Cardiac muscle cell (in vitro differentiated cells and primary cell): ENCODE measurements around the gene PODXL2. TPM values are rescaled to one million over a fixed set of nuclear protein-coding genes. Genes with fewer than 3 reads are reported as not detected.

Experiments used
- DNase-seq, 2 donors: peaks; one replicate each; pipeline versions ENCODE4 v3.0.0 to v3.0.0-alpha.2; 2010 to 2017; ENCODE audit warnings: low read depth in 1 of 2, low spot score in 1 of 2
- H3K27ac ChIP-seq: fragments of 200-600 bp; sonication (generic); 2 replicates; pipeline ENCODE4 v1.5.1; 2016
- H3K27me3 ChIP-seq: fragments of 200-600 bp; sonication (generic); 2 replicates; pipeline ENCODE4 v1.6.0; 2016; ENCODE audit warnings: control low read depth
- H3K36me3 ChIP-seq: fragments of 200-600 bp; sonication (generic); 2 replicates; pipeline ENCODE4 v1.5.1; 2016; ENCODE audit warnings: control low read depth
- H3K4me1 ChIP-seq: fragments of 200-600 bp; sonication (generic); 2 replicates; pipeline ENCODE4 v1.8.1; 2017; ENCODE audit warnings: low read depth, mild to moderate bottlenecking, mixed run types
- H3K4me3 ChIP-seq: fragments of 200-600 bp; sonication (generic); 2 replicates; pipeline ENCODE4 v1.5.1; 2016; ENCODE audit warnings: mild to moderate bottlenecking
- H3K9me3 ChIP-seq: fragments of 200-600 bp; sonication (generic); 2 replicates; pipeline ENCODE4 v1.5.1; 2017; ENCODE audit warnings: low read depth, mild to moderate bottlenecking, control low read depth
- CTCF ChIP-seq: IDR thresholded peaks from 2 replicates; pipeline ENCODE4 v1.5.1; 2012; ENCODE audit warnings: low read depth, mild to moderate bottlenecking, low read length
- polyA plus RNA-seq: library from polyadenylated mRNA; unstranded; fragments of >200 nt; fragmentation: Nextera tagmentation; extraction: Ambion mirVana; gene quantifications from 2 replicates; pipeline ENCODE4 v1.2.1, GENCODE V29; 2016
- total RNA-seq: library from RNA; depleted of rRNA; stranded (reverse); fragments of >200 nt; gene quantifications from 2 replicates; pipeline ENCODE4 v1.2.3, GENCODE V29; 2016

Gene PODXL2
- total and polyA plus RNA-seq, 2 experiments from 2014 or later = 16.0 to 24.9 TPM

DNA sequence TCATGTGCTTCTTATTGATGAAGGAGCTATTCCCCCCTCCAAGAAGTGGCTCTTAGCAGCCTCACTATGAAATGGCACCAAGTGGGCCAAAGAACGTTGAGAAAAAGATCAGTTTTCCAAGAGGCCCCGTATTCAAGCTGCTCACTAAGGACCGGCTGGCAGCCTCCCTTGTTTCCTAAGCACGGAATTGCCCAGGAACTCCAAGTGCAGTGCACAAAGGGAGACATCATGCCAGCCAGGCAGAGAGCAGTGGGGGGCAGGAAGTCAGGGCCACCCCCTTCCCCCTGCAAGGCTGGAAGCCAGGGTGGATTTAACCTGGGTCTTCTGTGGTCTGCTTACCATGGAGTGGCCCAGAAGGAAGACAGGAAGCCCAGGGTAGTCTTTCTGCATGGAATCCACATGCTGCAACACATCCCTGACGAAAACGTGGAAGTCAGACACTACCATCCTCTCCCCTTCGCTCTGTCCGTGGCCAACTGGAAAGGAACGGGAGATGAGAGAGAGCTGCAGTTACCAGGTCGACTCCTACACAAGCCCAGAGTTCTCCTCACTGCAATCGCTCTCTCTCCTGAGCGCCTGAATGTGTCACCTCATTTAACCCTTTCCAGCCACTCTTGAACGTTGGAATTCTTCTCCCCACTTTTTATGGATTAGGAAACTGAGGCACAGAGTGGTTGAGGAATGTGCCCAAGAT, 93.3 kb downstream of the PODXL2 start:
- Histone ChIP-seq H3K4me3 (no peak overlapping the region), H3K27ac (no peak overlapping the region), H3K9me3 (no peaks in the 10 kb centered on the region), H3K27me3 (no peaks in the 10 kb centered on the region), H3K36me3 (no peaks in the 10 kb centered on the region), H3K4me1 (peaks cover 13% of the 10 kb centered on the region)
- TF ChIP-seq CTCF = no peak
- DNase-seq = no peak

Other genes with a start within 250 kb of the PODXL2 start
- gene TPRA1, start 38.5 kb upstream of the PODXL2 start, total RNA-seq = 41.0 and 43.3 TPM in 2 replicates
- 39.9 and 40.7 TPM in 2 replicates for gene TPRA1, start 38.5 kb upstream of the PODXL2 start, polyA plus RNA-seq
- gene MCM2, start 30.8 kb upstream of the PODXL2 start, total RNA-seq = 43.5 and 76.4 TPM in 2 replicates
- 33.3 and 41.7 TPM in 2 replicates for gene MCM2, start 30.8 kb upstream of the PODXL2 start, polyA plus RNA-seq
- gene ABTB1, start 43.8 kb downstream of the PODXL2 start, total RNA-seq = 3.9 and 8.0 TPM in 2 replicates
- gene ABTB1, start 43.8 kb downstream of the PODXL2 start, polyA plus RNA-seq = 17.1 and 30.4 TPM in 2 replicates
- 1.0 and 1.1 TPM in 2 replicates for gene MGLL, start 193.3 kb downstream of the PODXL2 start, total RNA-seq
- gene MGLL, start 193.3 kb downstream of the PODXL2 start, polyA plus RNA-seq = 1.0 and 4.5 TPM in 2 replicates